Colonic mucosa (tissue), 4 donors: ENCODE data around the gene MARCHF10. TPM values are rescaled to one million over a fixed set of nuclear protein-coding genes. Genes with fewer than 3 reads are reported as not detected.

Source experiments
- DNase-seq: peaks from one replicate; pipeline ENCODE4 v3.0.0-alpha.2; 2020
- H3K27ac ChIP-seq: fragments of 200-600 bp; one replicate; pipeline ENCODE4 v1.8.0; 2021
- H3K27me3 ChIP-seq: fragments of 200-600 bp; one replicate; pipeline ENCODE4 v1.8.0; 2021
- H3K36me3 ChIP-seq: fragments of 200-600 bp; one replicate; pipeline ENCODE4 v1.8.0; 2021
- H3K4me1 ChIP-seq: fragments of 200-600 bp; one replicate; pipeline ENCODE4 v1.8.0; 2021; ENCODE audit warnings: mild to moderate bottlenecking
- H3K4me3 ChIP-seq: fragments of 200-600 bp; one replicate; pipeline ENCODE4 v1.8.0; 2021
- H3K9ac ChIP-seq, 2 donors: one replicate each; pipeline ENCODE4 v1.7.0; 2013; ENCODE audit warnings: control low read depth in 2 of 2, low read depth in 2 of 2, low read length in 2 of 2
- H3K9me3 ChIP-seq: fragments of 200-600 bp; one replicate; pipeline ENCODE4 v1.8.0; 2021
- intact Hi-C: fragments of 100-400 bp; cut with DNase I; formaldehyde crosslinking; loops from one replicate; pipeline ENCODE4 v1.14.1; 2022
- total RNA-seq, 2 donors: library from RNA; stranded (reverse); fragmentation: NEBNext Ultra II Directional in 1 of 2; extraction: Animal tissue kit (Norgen Biotek cat#: 25700) in 1 of 2; gene quantifications; one replicate each; pipeline ENCODE4 v1.2.1, GENCODE V29; 2021
- TF ChIP-seq, protein P1 (sequence below): fragments of 200-600 bp; IDR thresholded peaks from one replicate; pipeline ENCODE4 v1.8.0; 2022; ENCODE audit warnings: antibody characterized with exemption, mild to moderate bottlenecking
- donor health status: healthy.
- donor health status: DM: no; HTN: no; CAD: no.
- donor health status: DM: no; HTN: no; CAD: no.

The MARCHF10 gene
- total RNA-seq, 2 donors from 2014 or later, result not detected

DNA sequence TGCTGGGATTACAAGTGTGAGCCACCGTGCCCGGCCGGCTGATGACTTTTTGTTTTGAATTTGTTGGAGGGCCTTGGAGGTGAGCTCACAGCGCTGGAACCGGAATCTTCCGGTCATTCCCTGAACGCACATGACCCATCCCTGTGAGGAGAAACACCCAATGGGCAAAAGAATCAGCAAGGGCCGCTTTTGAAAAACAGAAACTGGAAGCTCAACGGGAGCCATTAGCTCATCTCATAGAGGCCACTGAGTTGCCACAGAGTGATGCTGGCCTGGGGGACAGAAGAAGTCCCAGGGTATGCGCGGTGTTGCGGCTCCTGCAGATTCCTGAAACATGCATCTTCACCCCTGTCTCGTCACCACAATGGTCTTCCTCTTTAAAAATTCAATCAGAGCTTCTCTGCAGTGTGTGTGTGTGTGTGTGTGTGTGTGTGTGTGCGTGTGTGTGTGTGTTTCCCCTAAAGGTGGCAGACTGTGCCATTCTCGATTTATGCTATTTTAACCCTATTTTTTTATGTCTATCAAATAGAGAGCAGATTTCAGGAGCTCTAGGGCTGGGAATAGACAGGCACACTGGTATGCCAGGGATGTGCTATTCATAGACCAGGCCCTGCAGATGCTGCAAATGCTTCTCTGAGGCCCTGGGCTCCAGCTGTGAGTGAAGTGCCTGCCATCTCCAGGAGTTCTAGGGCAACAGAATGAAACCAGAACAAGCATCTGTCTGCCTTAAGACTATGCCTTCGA, 68.3 kb downstream of the MARCHF10 start:
- no peaks in the 10 kb centered on the region for H3K4me1 ChIP-seq
- H3K27ac ChIP-seq, result no peak overlapping the region
- no peaks in the 10 kb centered on the region for H3K27me3 ChIP-seq
- no peak overlapping the region for H3K9ac ChIP-seq
- H3K4me3 ChIP-seq, result no peak overlapping the region
- H3K36me3 ChIP-seq, result no peaks in the 10 kb centered on the region
- H3K9me3 ChIP-seq, result no peaks in the 10 kb centered on the region
- no peak for DNase-seq
- TF ChIP-seq, protein P1, sequence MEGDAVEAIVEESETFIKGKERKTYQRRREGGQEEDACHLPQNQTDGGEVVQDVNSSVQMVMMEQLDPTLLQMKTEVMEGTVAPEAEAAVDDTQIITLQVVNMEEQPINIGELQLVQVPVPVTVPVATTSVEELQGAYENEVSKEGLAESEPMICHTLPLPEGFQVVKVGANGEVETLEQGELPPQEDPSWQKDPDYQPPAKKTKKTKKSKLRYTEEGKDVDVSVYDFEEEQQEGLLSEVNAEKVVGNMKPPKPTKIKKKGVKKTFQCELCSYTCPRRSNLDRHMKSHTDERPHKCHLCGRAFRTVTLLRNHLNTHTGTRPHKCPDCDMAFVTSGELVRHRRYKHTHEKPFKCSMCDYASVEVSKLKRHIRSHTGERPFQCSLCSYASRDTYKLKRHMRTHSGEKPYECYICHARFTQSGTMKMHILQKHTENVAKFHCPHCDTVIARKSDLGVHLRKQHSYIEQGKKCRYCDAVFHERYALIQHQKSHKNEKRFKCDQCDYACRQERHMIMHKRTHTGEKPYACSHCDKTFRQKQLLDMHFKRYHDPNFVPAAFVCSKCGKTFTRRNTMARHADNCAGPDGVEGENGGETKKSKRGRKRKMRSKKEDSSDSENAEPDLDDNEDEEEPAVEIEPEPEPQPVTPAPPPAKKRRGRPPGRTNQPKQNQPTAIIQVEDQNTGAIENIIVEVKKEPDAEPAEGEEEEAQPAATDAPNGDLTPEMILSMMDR, result no peak
- intact Hi-C loops, result no loop called here

DNA sequence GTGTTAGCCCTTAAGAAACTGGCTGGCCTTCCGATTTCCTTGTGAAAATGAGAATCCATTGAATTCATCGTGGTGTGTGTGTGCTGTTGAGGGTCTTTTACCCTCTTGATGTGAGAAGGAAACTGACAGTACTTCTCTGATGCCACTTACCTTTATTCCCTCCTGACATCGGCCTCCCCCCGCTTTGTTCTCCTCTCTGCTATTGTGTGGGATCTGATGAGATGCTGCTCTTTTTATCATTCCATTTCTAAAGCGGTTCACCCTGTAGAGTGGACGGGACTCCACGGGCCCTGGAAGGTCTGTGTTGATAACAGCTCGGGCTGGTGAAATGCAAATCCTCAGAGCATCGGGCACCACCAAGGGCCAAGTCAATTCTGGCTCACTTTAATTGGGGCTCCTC, 69.8 kb downstream of the MARCHF10 start:
- no peak for DNase-seq
- Histone ChIP-seq H3K4me1 (no peaks in the 10 kb centered on the region), H3K9me3 (no peaks in the 10 kb centered on the region), H3K27ac (no peak overlapping the region), H3K4me3 (no peak overlapping the region), H3K27me3 (no peaks in the 10 kb centered on the region), H3K36me3 (no peaks in the 10 kb centered on the region), H3K9ac (no peak overlapping the region)
- intact Hi-C loops, result no loop called here
- TF ChIP-seq, protein P1, result no peak

DNA sequence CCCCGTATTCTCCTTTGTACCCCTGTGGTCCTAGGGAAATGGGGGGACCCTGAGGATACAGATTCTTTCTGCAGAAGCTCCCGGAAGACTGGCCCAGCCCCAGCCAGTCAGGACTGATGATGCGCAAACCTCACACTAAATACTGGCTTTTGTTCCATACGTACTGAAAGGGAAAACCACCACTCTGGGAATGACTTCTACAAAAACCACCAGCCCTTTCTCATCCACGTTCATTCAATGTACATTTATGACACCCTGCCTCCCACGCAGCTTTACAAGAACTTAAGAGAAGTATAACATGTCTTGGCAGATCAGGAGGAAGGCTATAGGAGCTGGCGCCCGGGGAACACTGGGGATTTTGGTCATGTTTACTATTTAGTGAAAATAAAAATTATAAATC, 70.6 kb downstream of the MARCHF10 start:
- H3K4me1 ChIP-seq, result no peaks in the 10 kb centered on the region
- H3K27ac ChIP-seq, result no peak overlapping the region
- H3K9ac ChIP-seq, result no peak overlapping the region
- no peaks in the 10 kb centered on the region for H3K36me3 ChIP-seq
- intact Hi-C loops, result no loop called here
- H3K9me3 ChIP-seq, result no peaks in the 10 kb centered on the region
- no peaks in the 10 kb centered on the region for H3K27me3 ChIP-seq
- no peak for DNase-seq
- H3K4me3 ChIP-seq, result no peak overlapping the region
- TF ChIP-seq, protein P1, result no peak

DNA sequence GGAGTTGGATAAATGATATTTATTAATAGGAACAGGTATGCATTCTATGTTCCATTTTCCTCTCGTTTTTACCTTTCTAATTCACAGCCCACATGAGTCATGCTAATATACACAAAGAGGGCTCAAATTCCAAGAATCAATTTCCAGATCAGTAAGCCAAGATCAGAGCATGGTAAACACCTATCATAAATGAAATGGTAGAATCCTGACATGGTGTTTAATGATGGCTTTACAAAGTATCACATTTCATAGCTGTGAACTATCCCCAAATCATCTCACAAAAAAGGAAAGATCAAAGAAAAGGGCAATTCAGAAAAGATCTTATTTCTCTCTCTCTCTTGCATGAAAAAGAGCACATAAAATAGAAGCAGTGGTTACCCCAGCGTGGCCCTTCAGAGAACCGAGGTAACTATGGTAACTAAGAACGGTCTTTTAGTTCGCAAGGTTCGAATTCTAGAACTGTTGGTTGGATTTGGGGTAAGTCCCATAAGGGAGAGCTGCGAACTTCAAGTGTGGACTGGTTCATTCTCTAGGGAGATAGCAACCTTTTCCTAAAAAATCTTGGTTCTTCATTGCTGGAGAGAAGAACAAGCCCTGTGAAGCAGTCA, 73.0 kb downstream of the MARCHF10 start:
- Histone ChIP-seq H3K36me3 (no peaks in the 10 kb centered on the region), H3K4me1 (no peaks in the 10 kb centered on the region), H3K9ac (no peak overlapping the region), H3K27me3 (no peaks in the 10 kb centered on the region), H3K4me3 (no peak overlapping the region), H3K9me3 (no peaks in the 10 kb centered on the region), H3K27ac (no peak overlapping the region)
- TF ChIP-seq, protein P1, result no peak
- DNase-seq, result no peak
- intact Hi-C loops, result no loop called here

DNA sequence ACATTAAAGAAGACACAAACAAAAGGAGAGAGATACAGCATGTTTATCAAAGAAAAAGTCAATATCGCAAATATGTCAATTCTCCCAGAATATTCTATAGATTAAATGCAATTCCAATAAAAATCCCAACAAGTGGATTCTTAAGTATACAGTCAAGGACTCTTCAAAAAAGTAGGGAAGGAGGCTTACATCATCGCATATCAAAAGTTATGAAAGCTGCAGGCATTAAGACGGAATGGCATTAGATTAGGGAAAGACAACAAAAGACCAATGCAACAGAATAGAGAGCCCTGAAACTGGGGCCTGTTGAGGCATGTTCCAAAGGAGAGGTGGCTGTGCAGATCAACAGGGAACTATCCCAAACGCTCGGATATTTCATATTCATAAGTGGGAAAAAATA, 76.0 kb downstream of the MARCHF10 start:
- Histone ChIP-seq H3K4me3 (no peak overlapping the region), H3K9me3 (no peaks in the 10 kb centered on the region), H3K27ac (no peak overlapping the region), H3K4me1 (no peaks in the 10 kb centered on the region), H3K9ac (no peak overlapping the region), H3K36me3 (no peaks in the 10 kb centered on the region), H3K27me3 (no peaks in the 10 kb centered on the region)
- TF ChIP-seq, protein P1, result no peak
- intact Hi-C loops, result no loop called here
- DNase-seq, result no peak
